ENCODE measurements around the gene ATP1B3.

ATP1B3 gene

GRCh38 chr3:141876381-141876890 lies at the start of gene ATP1B3:
Gene ATP1B3 (plus strand): TSS chr3:141876643. CDS start chr3:141876802, 159 bp downstream.
- peak within 1 kb of the TSS; percentile 90 for H3K27ac ChIP-seq
- TF ChIP-seq EZH2 (IDR thresholded peaks at IDR 0.05) (no peak), POLR2AphosphoS5 (IDR thresholded peaks at IDR 0.05; ENCODE audit: borderline replicate concordance, low read depth, low read length) (peak; percentile 86; the same call in 1 of the 2 replicates), FOXP2 (optimal IDR thresholded peaks at IDR 0.05; ENCODE audit: control extremely low read depth, extremely low read length, insufficient read depth) (no peak)
- peak within 1 kb of the TSS; percentile 95 for H3K9ac ChIP-seq (ENCODE audit: insufficient read length)
- peak within 1 kb of the TSS; percentile 98 for H3K4me3 ChIP-seq
- H3K9me3 ChIP-seq (ENCODE audit: low read depth, low read length), result no peaks in the 10 kb centered on the region
- DNase-seq (ENCODE audit: low read depth, low spot score), result no peak
- H3K36me3 ChIP-seq (ENCODE audit: insufficient read depth, low read length), result peaks cover 10% of the 10 kb centered on the region

GRCh38 chr3:141828487-141828886 lies 48.0 kb upstream of the ATP1B3 start:
- TF ChIP-seq FOXP2 (optimal IDR thresholded peaks at IDR 0.05; ENCODE audit: control extremely low read depth, extremely low read length, insufficient read depth), result no peak
- TF ChIP-seq EZH2 (IDR thresholded peaks at IDR 0.05), result no peak
- no peak for TF ChIP-seq POLR2AphosphoS5 (IDR thresholded peaks at IDR 0.05; ENCODE audit: borderline replicate concordance, low read depth, low read length)
- H3K27ac ChIP-seq, result no peak overlapping the region

GRCh38 chr3:141828890-141829289 lies 47.6 kb upstream of the ATP1B3 start:
- TF ChIP-seq EZH2 (IDR thresholded peaks at IDR 0.05) (no peak), POLR2AphosphoS5 (IDR thresholded peaks at IDR 0.05; ENCODE audit: borderline replicate concordance, low read depth, low read length) (no peak), FOXP2 (optimal IDR thresholded peaks at IDR 0.05; ENCODE audit: control extremely low read depth, extremely low read length, insufficient read depth) (no peak)
- no peak overlapping the region for H3K4me3 ChIP-seq
- no peak for DNase-seq (ENCODE audit: low read depth, low spot score)
- no peak overlapping the region for H3K9ac ChIP-seq (ENCODE audit: insufficient read length)
- H3K27ac ChIP-seq, result no peak overlapping the region
- no peaks in the 10 kb centered on the region for H3K36me3 ChIP-seq (ENCODE audit: insufficient read depth, low read length)
- no peaks in the 10 kb centered on the region for H3K9me3 ChIP-seq (ENCODE audit: low read depth, low read length)

More at GRCh38 chr3:141828487-141828886, 48.0 kb upstream of the ATP1B3 start:
- Histone ChIP-seq H3K36me3 (ENCODE audit: insufficient read depth, low read length) (no peaks in the 10 kb centered on the region), H3K4me3 (no peak overlapping the region), H3K9me3 (ENCODE audit: low read depth, low read length) (no peaks in the 10 kb centered on the region), H3K9ac (ENCODE audit: insufficient read length) (no peak overlapping the region)
- no peak for DNase-seq (ENCODE audit: low read depth, low spot score)

GRCh38 chr3:141830508-141830907 lies 45.9 kb upstream of the ATP1B3 start:
- Histone ChIP-seq H3K36me3 (ENCODE audit: insufficient read depth, low read length) (no peaks in the 10 kb centered on the region), H3K9ac (ENCODE audit: insufficient read length) (no peak overlapping the region), H3K27ac (no peak overlapping the region), H3K4me3 (no peak overlapping the region), H3K9me3 (ENCODE audit: low read depth, low read length) (no peaks in the 10 kb centered on the region)
- DNase-seq (ENCODE audit: low read depth, low spot score), result no peak
- TF ChIP-seq FOXP2 (optimal IDR thresholded peaks at IDR 0.05; ENCODE audit: control extremely low read depth, extremely low read length, insufficient read depth) (no peak), POLR2AphosphoS5 (IDR thresholded peaks at IDR 0.05; ENCODE audit: borderline replicate concordance, low read depth, low read length) (no peak), EZH2 (IDR thresholded peaks at IDR 0.05) (no peak)

GRCh38 chr3:141834292-141834691 lies 42.2 kb upstream of the ATP1B3 start:
- no peak overlapping the region for H3K9ac ChIP-seq (ENCODE audit: insufficient read length)
- no peaks in the 10 kb centered on the region for H3K9me3 ChIP-seq (ENCODE audit: low read depth, low read length)
- H3K4me3 ChIP-seq, result no peak overlapping the region
- no peak overlapping the region for H3K27ac ChIP-seq
- DNase-seq (ENCODE audit: low read depth, low spot score), result no peak
- TF ChIP-seq POLR2AphosphoS5 (IDR thresholded peaks at IDR 0.05; ENCODE audit: borderline replicate concordance, low read depth, low read length) (no peak), EZH2 (IDR thresholded peaks at IDR 0.05) (no peak), FOXP2 (optimal IDR thresholded peaks at IDR 0.05; ENCODE audit: control extremely low read depth, extremely low read length, insufficient read depth) (no peak)
- H3K36me3 ChIP-seq (ENCODE audit: insufficient read depth, low read length), result no peaks in the 10 kb centered on the region

GRCh38 chr3:141835557-141836229 lies 40.8 kb upstream of the ATP1B3 start:
- H3K9ac ChIP-seq (ENCODE audit: insufficient read length), result no peak overlapping the region
- H3K4me3 ChIP-seq, result no peak overlapping the region
- TF ChIP-seq FOXP2 (optimal IDR thresholded peaks at IDR 0.05; ENCODE audit: control extremely low read depth, extremely low read length, insufficient read depth), result no peak
- TF ChIP-seq POLR2AphosphoS5 (IDR thresholded peaks at IDR 0.05; ENCODE audit: borderline replicate concordance, low read depth, low read length), result no peak
- no peak for TF ChIP-seq EZH2 (IDR thresholded peaks at IDR 0.05)
- no peak overlapping the region for H3K27ac ChIP-seq
- no peaks in the 10 kb centered on the region for H3K36me3 ChIP-seq (ENCODE audit: insufficient read depth, low read length)
- no peak for DNase-seq (ENCODE audit: low read depth, low spot score)
- H3K9me3 ChIP-seq (ENCODE audit: low read depth, low read length), result no peaks in the 10 kb centered on the region

GRCh38 chr3:141839389-141839788 lies 37.1 kb upstream of the ATP1B3 start:
- TF ChIP-seq POLR2AphosphoS5 (IDR thresholded peaks at IDR 0.05; ENCODE audit: borderline replicate concordance, low read depth, low read length) (no peak), FOXP2 (optimal IDR thresholded peaks at IDR 0.05; ENCODE audit: control extremely low read depth, extremely low read length, insufficient read depth) (no peak), EZH2 (IDR thresholded peaks at IDR 0.05) (no peak)
- Histone ChIP-seq H3K4me3 (no peak overlapping the region), H3K9ac (ENCODE audit: insufficient read length) (no peak overlapping the region), H3K36me3 (ENCODE audit: insufficient read depth, low read length) (no peaks in the 10 kb centered on the region), H3K9me3 (ENCODE audit: low read depth, low read length) (no peaks in the 10 kb centered on the region), H3K27ac (no peak overlapping the region)
- DNase-seq (ENCODE audit: low read depth, low spot score), result no peak

GRCh38 chr3:141840737-141841544 lies 35.5 kb upstream of the ATP1B3 start:
- H3K36me3 ChIP-seq (ENCODE audit: insufficient read depth, low read length), result no peaks in the 10 kb centered on the region
- H3K27ac ChIP-seq, result no peak overlapping the region
- DNase-seq (ENCODE audit: low read depth, low spot score), result no peak
- no peak overlapping the region for H3K9ac ChIP-seq (ENCODE audit: insufficient read length)
- H3K4me3 ChIP-seq, result no peak overlapping the region
- H3K9me3 ChIP-seq (ENCODE audit: low read depth, low read length), result no peaks in the 10 kb centered on the region
- TF ChIP-seq POLR2AphosphoS5 (IDR thresholded peaks at IDR 0.05; ENCODE audit: borderline replicate concordance, low read depth, low read length), result no peak
- TF ChIP-seq EZH2 (IDR thresholded peaks at IDR 0.05), result no peak
- TF ChIP-seq FOXP2 (optimal IDR thresholded peaks at IDR 0.05; ENCODE audit: control extremely low read depth, extremely low read length, insufficient read depth), result no peak
